GM13977 (cell line): ENCODE measurements around the gene SIAH1.
"Not testable (repeated sequence)": the region's sequence is repeated elsewhere in the genome, so short reads cannot be mapped to it uniquely, and the experiment has no call there.

Experiments
- DNase-seq: peaks from one replicate; pipeline ENCODE4 v3.0.0; 2012; ENCODE audit warnings: low spot score
- CTCF ChIP-seq: IDR thresholded peaks from 2 replicates; pipeline ENCODE4 v1.5.1; 2012; ENCODE audit warnings: mild to moderate bottlenecking, control low read depth; ENCODE audit not compliant: insufficient read depth; ENCODE audit errors: extremely low read depth, missing control alignments
- in situ Hi-C: fragments of 300-500 bp; cut with MboI; formaldehyde crosslinking; loops from one replicate; pipeline ENCODE4 v1.12.0; 2022; ENCODE audit warnings: low sequenced_read_pairs, low pct_unique_long_range_greater_than_20kb, mixed read lengths, inconsistent platforms; ENCODE audit not compliant: unreplicated experiment

SIAH1 gene

GRCh38 chr16:48430890-48431289 lies 45.7 kb upstream of the SIAH1 start:
- no peak for TF ChIP-seq CTCF
- in situ Hi-C loops: no loop called here
- DNase-seq: no peak

- no peak for TF ChIP-seq CTCF
- DNase-seq: no peak
- in situ Hi-C loops: no loop called here
These were observed 41.3 kb upstream of the SIAH1 start for GRCh38 chr16:48426244-48427141.

- TF ChIP-seq CTCF: no peak
- in situ Hi-C loops: no loop called here
- DNase-seq: no peak
These were observed 37.3 kb upstream of the SIAH1 start for GRCh38 chr16:48422537-48422936.

- no peak for TF ChIP-seq CTCF
- no peak for DNase-seq
- in situ Hi-C loops: no loop called here
These were observed 36.5 kb upstream of the SIAH1 start for GRCh38 chr16:48421741-48422140.

- no peak for TF ChIP-seq CTCF
- no peak for DNase-seq
- in situ Hi-C loops: no loop called here
These were observed 35.2 kb upstream of the SIAH1 start for GRCh38 chr16:48420437-48420836.

- DNase-seq, in situ Hi-C loops: not testable (repeated sequence)
These were observed 31.4 kb upstream of the SIAH1 start for GRCh38 chr16:48416617-48417016.

- no peak for TF ChIP-seq CTCF
- in situ Hi-C loops: no loop called here
- DNase-seq: no peak
These were observed 28.1 kb upstream of the SIAH1 start for GRCh38 chr16:48413272-48413671.
